ENCODE results near the gene FYTTD1.
A peak's percentile ranks its signal among the peaks of the same experiment; 100 is the strongest.

Gene FYTTD1

GRCh38 chr3:197748597-197749314 is 927 bp upstream of the FYTTD1 start:
- ChIA-PET POLR2A (interaction anchor here (1.3 to 1.5 kb wide), 2 partner anchors 11 to 13 kb away, joined by 5 to 6 read pairs; partner anchors contain the start of gene RUBCN), CTCF (interaction anchor here (0.9 to 1.4 kb wide), 11 partner anchors 9 to 150 kb away, joined by 3 to 5 read pairs (median 3); partner anchors contain the start of genes LRCH3 and RUBCN)
- no peak for TF ChIP-seq CTCF (IDR thresholded peaks at IDR 0.05; ENCODE audit: control extremely low read depth, extremely low read depth, low read depth, missing control alignments)
- no peak for DNase-seq (ENCODE audit: extremely low spot score)

- ChIA-PET POLR2A (interaction anchor here (0.5 to 1.5 kb wide), 3 partner anchors 11 to 207 kb away, joined by 3 to 6 read pairs (median 5); partner anchors contain the start of gene RUBCN), CTCF (interaction anchor here (0.9 to 1.4 kb wide), 11 partner anchors 9 to 150 kb away, joined by 3 to 5 read pairs (median 3); partner anchors contain the start of genes LRCH3 and RUBCN)
- DNase-seq (ENCODE audit: extremely low spot score), result no peak
- no peak for TF ChIP-seq CTCF (IDR thresholded peaks at IDR 0.05; ENCODE audit: control extremely low read depth, extremely low read depth, low read depth, missing control alignments)
Observed at GRCh38 chr3:197749315-197749600, 425 bp upstream of the FYTTD1 start.

GRCh38 chr3:197750396-197750831 is 731 bp downstream of the FYTTD1 start:
- DNase-seq (ENCODE audit: extremely low spot score), result peak; percentile 75
- CTCF ChIA-PET, result interaction anchor here (1.0 to 1.8 kb wide), 4 partner anchors 12 to 40 kb away, joined by 4 to 5 read pairs (median 4); no protein-coding TSS in a partner anchor
- no peak for TF ChIP-seq CTCF (IDR thresholded peaks at IDR 0.05; ENCODE audit: control extremely low read depth, extremely low read depth, low read depth, missing control alignments)
- POLR2A ChIA-PET, result no interaction called here

- no peak for DNase-seq (ENCODE audit: extremely low spot score)
- CTCF ChIA-PET, result interaction anchor here (1.0 to 1.8 kb wide), 4 partner anchors 13 to 40 kb away, joined by 4 to 5 read pairs (median 4); no protein-coding TSS in a partner anchor
- POLR2A ChIA-PET, result interaction anchor here (0.6 kb wide), 1 partner anchor 201 kb away, joined by 5 read pairs; no protein-coding TSS in a partner anchor
Observed at GRCh38 chr3:197750858-197751737, 1.4 kb downstream of the FYTTD1 start.

GRCh38 chr3:197752107-197752506 is 2.4 kb downstream of the FYTTD1 start:
- DNase-seq (ENCODE audit: extremely low spot score), result no peak
- TF ChIP-seq CTCF (IDR thresholded peaks at IDR 0.05; ENCODE audit: control extremely low read depth, extremely low read depth, low read depth, missing control alignments), result no peak
- CTCF ChIA-PET, result no interaction called here
- POLR2A ChIA-PET, result no interaction called here

More at GRCh38 chr3:197750858-197751737, 1.4 kb downstream of the FYTTD1 start:
- TF ChIP-seq CTCF (IDR thresholded peaks at IDR 0.05; ENCODE audit: control extremely low read depth, extremely low read depth, low read depth, missing control alignments), result no peak

- CTCF ChIA-PET, result interaction anchor here (0.8 to 1.6 kb wide), 5 partner anchors 11 to 49 kb away, joined by 3 to 4 read pairs (median 3); no protein-coding TSS in a partner anchor
- no peak for DNase-seq (ENCODE audit: extremely low spot score)
Observed at GRCh38 chr3:197753263-197753662, 3.6 kb downstream of the FYTTD1 start.

More at GRCh38 chr3:197753263-197753662, 3.6 kb downstream of the FYTTD1 start:
- POLR2A ChIA-PET, result no interaction called here
- TF ChIP-seq CTCF (IDR thresholded peaks at IDR 0.05; ENCODE audit: control extremely low read depth, extremely low read depth, low read depth, missing control alignments), result no peak
